GM12873 (cell line): ENCODE results near the gene RIPPLY3.

Experiments
- TF ChIP-seq, protein P1 (sequence below): IDR thresholded peaks from 2 replicates; pipeline ENCODE4 v1.5.1; 2012; ENCODE audit warnings: low read depth, mild to moderate bottlenecking, moderate library complexity, low read length, control low read depth; ENCODE audit not compliant: insufficient read depth; ENCODE audit errors: missing control alignments

RIPPLY3 gene

DNA sequence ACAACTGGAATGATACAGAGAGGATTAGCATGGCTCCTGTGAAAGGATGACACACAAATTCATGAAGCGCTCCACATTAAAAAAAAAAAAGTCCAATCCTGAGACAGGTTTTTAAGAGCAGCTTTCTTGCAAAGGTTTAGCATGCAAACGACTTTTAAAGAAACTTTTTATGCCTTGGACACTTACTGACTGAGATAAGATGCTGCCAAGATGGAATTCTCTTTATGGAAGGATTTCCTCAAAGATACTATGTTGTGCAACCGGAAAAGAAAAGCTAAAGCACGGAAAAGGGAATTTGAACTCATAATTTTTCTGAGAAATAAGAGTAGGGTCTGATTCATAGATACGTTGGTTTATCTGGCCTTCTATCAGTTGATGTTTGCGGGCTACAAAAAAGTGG is 39.1 kb downstream of the RIPPLY3 start:
- TF ChIP-seq, protein P1, sequence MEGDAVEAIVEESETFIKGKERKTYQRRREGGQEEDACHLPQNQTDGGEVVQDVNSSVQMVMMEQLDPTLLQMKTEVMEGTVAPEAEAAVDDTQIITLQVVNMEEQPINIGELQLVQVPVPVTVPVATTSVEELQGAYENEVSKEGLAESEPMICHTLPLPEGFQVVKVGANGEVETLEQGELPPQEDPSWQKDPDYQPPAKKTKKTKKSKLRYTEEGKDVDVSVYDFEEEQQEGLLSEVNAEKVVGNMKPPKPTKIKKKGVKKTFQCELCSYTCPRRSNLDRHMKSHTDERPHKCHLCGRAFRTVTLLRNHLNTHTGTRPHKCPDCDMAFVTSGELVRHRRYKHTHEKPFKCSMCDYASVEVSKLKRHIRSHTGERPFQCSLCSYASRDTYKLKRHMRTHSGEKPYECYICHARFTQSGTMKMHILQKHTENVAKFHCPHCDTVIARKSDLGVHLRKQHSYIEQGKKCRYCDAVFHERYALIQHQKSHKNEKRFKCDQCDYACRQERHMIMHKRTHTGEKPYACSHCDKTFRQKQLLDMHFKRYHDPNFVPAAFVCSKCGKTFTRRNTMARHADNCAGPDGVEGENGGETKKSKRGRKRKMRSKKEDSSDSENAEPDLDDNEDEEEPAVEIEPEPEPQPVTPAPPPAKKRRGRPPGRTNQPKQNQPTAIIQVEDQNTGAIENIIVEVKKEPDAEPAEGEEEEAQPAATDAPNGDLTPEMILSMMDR = no peak

DNA sequence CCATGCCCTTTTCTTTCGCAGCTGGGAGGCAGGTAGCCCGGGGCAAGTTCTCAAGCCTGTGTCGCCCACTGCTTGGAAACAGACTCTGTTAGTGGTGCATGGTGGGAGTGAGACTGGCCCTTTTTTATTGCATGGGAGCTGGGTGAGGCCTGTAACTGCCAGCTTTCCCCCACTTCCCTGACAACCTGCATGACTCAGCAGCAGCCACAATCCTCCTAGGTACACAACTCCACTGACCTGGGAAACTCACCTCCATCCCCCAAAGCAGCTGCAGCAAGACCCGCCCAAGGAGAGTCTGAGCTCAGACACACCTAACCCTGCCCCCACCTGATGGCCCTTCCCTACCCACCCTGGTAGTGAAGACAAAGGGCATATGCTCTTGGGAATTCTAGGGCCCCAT is 40.6 kb downstream of the RIPPLY3 start:
- TF ChIP-seq, protein P1 = no peak

DNA sequence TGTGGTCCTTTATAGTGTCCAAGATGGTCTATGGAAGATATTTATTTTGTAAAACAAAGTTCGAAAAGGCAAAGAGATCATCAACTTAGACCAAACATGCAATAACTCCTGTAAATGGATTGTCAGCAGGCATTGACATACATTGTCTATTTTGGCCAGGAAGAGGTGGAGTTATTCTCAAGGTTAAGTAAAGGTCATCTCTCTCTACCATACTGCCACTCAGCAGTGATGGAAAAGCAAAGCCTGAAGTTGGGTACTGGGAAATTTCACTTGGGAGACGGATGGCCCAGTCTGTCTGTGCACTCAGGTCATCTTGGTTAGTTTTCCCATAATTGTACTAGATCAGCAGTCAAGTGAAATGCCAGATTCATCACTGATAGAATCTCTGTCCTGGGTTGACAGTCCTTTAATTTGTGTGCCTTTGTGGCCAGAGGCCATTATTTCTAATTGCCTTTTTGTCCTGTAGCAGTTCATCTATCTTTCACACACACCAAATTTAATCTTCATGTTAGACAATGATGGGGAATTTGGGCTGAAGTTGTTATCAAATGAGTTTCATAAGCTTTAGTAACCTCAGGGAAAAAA is 48.9 kb downstream of the RIPPLY3 start:
- TF ChIP-seq, protein P1 = no peak

DNA sequence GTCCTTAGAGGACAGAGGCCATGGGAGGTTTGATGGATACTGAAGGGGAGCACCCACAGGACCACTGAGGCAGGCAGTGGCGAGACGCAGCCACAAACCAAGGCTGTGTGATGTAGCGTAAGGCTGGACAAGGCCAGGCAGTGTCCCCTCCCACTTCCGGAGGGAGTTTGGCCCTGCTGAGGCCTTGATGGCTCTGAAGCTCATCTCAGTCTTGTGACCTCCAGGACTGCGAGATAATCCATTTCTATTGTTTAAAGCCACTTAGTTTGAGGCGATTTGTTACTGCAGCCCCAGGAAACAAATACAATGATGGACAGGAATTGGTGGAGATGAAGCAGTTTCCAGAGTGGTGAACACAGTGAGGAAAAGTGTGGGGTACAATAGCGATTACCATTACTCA is 51.1 kb downstream of the RIPPLY3 start:
- TF ChIP-seq, protein P1 = no peak

DNA sequence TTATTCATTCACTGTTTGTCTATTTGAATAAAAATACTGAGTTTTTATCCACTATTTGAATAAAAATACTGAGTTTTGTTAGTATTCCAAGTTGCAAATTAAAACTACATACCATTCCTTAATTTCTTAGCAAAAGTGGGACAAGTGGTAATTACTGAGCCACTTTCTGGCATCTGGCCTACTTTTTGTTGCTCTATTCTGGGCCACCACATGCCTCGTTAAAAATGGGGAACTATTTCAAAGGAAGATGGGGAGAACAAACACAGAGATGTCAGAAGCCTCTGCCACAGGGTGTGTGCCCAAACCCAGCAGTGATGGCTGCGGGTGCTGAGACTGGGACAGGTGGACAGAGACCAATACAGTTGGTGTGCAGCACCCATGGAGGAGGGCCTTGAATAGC is 51.8 kb downstream of the RIPPLY3 start:
- TF ChIP-seq, protein P1 = no peak

DNA sequence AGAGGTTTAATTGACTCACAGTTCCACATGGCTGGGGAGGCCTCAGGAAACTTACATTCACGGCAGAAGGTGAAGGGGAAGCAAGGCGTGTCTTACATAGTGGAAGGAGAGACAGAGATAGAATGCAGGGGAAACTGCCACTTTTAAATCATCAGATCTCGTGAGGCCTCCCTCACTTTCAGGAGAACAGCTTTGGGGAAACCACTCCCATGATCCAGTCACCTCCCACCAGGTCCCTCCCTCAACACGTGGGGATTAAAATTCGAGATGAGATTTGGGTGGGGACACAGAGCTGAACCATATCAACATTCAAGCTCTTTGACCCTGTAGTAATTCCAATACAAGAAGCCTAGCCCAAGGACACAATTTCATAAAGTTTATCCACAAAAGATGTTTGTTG is 52.7 kb downstream of the RIPPLY3 start:
- TF ChIP-seq, protein P1 = no peak

DNA sequence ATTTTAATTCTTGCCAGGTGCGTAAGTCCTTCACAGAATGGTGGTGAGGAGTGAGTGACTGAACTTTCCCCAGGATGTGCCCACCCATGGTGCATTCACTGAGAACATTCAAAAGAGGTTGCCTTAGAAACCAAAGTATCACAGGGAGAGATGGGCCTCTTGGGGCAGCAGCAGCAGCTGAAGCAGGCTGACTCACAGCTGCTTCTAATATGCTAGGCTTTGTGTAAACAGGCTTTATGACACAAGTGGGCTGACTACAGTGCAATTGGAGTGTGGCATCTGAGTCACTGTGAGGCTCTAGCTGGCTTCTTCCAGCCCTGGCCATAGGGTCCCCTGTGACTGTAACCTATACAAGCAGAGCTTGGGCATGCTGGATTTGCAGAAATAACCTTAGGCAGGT is 53.8 kb downstream of the RIPPLY3 start:
- TF ChIP-seq, protein P1 = no peak
